HCT116 (cell line): ENCODE data around the gene CLEC16A.

Experiments used
- CBX3 ChIP-seq: IDR thresholded peaks from 2 replicates; pipeline ENCODE4 v1.6.1; 2012; ENCODE audit warnings: low read depth
- POLR2A ChIP-seq: IDR thresholded peaks from 2 replicates; pipeline ENCODE4 v1.7.0; 2011; ENCODE audit warnings: borderline replicate concordance; ENCODE audit not compliant: insufficient read depth, insufficient read length; ENCODE audit errors: extremely low read depth
- POLR2AphosphoS5 ChIP-seq: IDR thresholded peaks from 2 replicates; pipeline ENCODE4 v1.6.1; 2011; ENCODE audit warnings: mild to moderate bottlenecking, low read depth, low read length, moderate library complexity
- SP1 ChIP-seq: IDR thresholded peaks from 2 replicates; pipeline ENCODE4 v1.6.1; 2012; ENCODE audit warnings: low read depth
- ZFX ChIP-seq: fragments of 450-650 bp; IDR thresholded peaks from 2 replicates; pipeline ENCODE4 v1.6.1; 2017
- TF ChIP-seq, protein P1 (sequence below), 3 experiments: fragments of 200-600 bp in 1 of 3; sonication (generic) in 1 of 3; IDR thresholded peaks in 2 of 3; conservative IDR thresholded peaks in 1 of 3; 2 replicates each; pipeline ENCODE4 v1.5.1; 2012 to 2017; ENCODE audit warnings: low read depth in 2 of 3, low read length in 2 of 3, antibody characterized with exemption in 1 of 3, borderline replicate concordance in 1 of 3, control low read depth in 1 of 3, mild to moderate bottlenecking in 1 of 3, mixed read lengths in 1 of 3, mixed run types in 1 of 3, moderate library complexity in 1 of 3; ENCODE audit not compliant: insufficient read depth in 1 of 3
- TF ChIP-seq, protein P2 (sequence below): IDR thresholded peaks from 2 replicates; pipeline ENCODE4 v1.6.1; 2012
- TF ChIP-seq, protein P3 (sequence below): IDR thresholded peaks from 2 replicates; pipeline ENCODE4 v1.6.1; 2012

DNA sequence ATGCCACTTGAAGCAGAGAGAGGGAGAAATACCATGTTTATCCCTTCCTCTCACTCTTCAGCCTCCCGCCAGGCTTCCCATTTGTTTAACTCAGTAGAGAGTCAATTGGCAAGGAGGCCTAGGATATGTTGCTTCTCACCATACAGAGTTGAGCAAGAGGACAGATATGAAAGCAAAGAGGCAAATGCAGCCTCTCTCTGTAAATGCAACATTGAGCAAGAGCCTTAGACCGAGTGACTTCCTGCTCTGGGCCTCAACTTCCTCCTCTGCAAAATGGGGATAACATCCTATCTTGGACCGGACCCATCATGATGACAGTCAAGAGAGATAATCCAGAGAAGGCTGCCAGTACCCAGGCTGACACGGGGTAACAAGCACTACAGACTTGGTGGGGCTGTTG is 274.8 kb downstream of the CLEC16A start:
- TF ChIP-seq, protein P1, sequence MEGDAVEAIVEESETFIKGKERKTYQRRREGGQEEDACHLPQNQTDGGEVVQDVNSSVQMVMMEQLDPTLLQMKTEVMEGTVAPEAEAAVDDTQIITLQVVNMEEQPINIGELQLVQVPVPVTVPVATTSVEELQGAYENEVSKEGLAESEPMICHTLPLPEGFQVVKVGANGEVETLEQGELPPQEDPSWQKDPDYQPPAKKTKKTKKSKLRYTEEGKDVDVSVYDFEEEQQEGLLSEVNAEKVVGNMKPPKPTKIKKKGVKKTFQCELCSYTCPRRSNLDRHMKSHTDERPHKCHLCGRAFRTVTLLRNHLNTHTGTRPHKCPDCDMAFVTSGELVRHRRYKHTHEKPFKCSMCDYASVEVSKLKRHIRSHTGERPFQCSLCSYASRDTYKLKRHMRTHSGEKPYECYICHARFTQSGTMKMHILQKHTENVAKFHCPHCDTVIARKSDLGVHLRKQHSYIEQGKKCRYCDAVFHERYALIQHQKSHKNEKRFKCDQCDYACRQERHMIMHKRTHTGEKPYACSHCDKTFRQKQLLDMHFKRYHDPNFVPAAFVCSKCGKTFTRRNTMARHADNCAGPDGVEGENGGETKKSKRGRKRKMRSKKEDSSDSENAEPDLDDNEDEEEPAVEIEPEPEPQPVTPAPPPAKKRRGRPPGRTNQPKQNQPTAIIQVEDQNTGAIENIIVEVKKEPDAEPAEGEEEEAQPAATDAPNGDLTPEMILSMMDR (IDR thresholded peaks at IDR 0.05 in 2 of 3, conservative IDR thresholded peaks at IDR 0.05 in 1 of 3; ENCODE audit: borderline replicate concordance in 1 of 3, insufficient read depth in 1 of 3, low read depth in 2 of 3, low read length in 2 of 3) = no peak
- TF ChIP-seq POLR2AphosphoS5 (no peak), CBX3 (no peak), SP1 (no peak), POLR2A (no peak), ZFX (no peak)
- TF ChIP-seq, protein P2, sequence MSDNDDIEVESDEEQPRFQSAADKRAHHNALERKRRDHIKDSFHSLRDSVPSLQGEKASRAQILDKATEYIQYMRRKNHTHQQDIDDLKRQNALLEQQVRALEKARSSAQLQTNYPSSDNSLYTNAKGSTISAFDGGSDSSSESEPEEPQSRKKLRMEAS = no peak
- TF ChIP-seq, protein P3, sequence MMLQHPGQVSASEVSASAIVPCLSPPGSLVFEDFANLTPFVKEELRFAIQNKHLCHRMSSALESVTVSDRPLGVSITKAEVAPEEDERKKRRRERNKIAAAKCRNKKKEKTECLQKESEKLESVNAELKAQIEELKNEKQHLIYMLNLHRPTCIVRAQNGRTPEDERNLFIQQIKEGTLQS = no peak
